ENCODE measurements around the gene HGS.

The HGS gene

DNA sequence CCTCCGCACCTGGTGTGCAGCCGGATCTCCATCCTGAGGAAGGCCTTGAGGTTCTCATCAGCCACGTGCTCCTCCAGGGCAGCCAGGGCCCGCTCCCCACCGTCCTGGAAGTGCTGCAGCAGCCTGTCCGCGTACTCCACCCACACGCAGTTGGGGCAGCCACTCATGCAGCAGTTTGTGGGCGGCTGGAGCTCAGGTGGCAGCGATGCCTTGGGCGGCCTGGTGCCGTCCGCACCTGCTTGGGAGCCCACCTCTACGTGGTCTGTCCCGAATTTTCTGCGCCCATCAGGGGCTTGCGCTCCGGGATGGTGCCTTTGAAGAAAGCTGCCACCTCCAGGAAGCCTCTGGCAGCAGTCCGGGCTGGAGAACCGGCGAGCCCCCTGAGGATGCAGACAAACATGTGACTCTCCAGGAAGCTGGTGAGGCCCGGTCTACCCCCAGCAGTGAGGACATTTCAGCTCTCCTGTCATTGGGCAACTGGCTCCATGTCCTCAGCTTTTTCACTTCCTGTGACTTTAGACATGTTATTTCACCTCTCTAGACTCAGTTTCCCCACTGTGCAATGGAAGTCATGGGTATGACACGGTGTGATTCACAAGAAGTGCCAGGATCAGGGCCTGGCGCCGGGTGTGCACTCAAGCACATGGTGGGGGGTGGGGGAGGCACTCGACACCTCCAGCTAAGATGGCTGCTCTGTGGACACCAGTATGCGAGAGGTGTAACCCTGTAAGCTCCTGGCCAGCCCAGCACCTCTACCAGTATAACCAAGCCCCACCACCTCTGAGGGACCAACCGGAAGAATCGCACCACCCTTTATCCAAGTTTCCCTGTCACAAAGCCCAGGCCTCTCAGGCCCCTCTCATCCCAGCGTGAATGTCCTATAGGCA is 18.4 kb upstream of the HGS start:
- in situ Hi-C loops (cut with MboI; ENCODE audit: low sequenced_read_pairs, unreplicated experiment), result no loop called here

DNA sequence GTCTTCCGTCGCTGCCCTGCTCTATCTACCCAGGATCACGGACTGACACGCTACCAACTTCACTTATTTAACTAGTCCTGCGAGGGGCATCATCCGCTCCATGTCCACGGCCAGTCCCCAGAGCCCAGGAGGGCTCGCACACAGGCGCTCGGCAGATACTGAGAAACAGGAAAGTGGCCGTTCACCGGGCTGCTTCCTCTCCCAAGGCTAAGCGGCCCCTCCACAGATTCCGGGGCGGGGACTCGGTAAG is 17.8 kb upstream of the HGS start:
- TF ChIP-seq, protein P1, sequence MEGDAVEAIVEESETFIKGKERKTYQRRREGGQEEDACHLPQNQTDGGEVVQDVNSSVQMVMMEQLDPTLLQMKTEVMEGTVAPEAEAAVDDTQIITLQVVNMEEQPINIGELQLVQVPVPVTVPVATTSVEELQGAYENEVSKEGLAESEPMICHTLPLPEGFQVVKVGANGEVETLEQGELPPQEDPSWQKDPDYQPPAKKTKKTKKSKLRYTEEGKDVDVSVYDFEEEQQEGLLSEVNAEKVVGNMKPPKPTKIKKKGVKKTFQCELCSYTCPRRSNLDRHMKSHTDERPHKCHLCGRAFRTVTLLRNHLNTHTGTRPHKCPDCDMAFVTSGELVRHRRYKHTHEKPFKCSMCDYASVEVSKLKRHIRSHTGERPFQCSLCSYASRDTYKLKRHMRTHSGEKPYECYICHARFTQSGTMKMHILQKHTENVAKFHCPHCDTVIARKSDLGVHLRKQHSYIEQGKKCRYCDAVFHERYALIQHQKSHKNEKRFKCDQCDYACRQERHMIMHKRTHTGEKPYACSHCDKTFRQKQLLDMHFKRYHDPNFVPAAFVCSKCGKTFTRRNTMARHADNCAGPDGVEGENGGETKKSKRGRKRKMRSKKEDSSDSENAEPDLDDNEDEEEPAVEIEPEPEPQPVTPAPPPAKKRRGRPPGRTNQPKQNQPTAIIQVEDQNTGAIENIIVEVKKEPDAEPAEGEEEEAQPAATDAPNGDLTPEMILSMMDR (IDR thresholded peaks at IDR 0.05; ENCODE audit: borderline replicate concordance, control extremely low read depth, extremely low read depth, insufficient read depth, missing control alignments), result no peak
- DNase-seq (ENCODE audit: low spot score), result no peak
- in situ Hi-C loops (cut with MboI; ENCODE audit: low sequenced_read_pairs, unreplicated experiment), result no loop called here

More for the DNA sequence above, 18.4 kb upstream of the HGS start:
- TF ChIP-seq, protein P1 (IDR thresholded peaks at IDR 0.05; ENCODE audit: borderline replicate concordance, control extremely low read depth, extremely low read depth, insufficient read depth, missing control alignments), result no peak
- DNase-seq (ENCODE audit: low spot score), result peak; percentile 76

DNA sequence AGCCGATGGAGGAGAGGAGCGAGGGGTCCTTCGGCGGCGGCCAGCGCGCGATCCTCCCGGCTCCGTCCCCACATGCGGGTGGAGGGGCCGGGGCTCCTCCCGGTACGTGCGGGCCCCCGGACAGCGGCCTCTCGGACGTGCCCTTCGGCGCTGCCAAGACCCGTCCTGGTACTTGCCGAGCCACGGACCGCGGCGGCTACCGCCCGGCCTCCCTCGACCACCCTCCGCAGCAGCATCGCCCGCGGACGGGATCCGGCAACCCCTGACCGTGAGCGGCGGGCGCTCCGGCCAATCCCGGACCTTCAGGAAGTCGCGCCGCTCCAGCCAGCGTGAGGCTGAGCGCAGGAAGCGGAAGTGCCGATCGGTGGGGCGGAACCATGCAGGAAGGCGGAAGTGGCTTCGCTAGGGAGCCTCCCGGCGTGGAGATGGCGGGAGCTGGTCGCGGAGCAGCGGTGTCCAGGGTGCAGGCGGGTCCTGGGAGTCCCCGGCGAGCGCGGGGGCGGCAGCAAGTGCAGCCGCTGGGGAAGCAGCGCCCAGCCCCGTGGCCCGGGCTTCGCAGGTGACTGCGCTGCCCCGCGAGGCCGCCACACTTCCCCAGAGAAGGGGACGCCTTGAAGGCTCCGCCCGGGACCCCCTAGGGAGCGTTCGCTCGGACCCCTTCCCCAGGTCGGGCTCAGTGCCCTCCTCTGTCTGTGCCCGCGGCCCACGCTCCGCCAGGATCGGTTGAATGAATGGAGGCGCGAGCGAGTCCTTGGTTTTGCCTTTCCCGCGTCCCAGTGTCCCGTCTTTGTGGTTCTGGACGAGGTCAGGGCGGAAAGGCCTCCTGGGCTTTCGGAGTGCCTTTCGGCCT is 17.2 kb upstream of the HGS start, which contains the start of the genes CCDC137 and OXLD1:
TSS of gene CCDC137 (plus strand) at position 396 of the 850 bp plus-strand sequence. CDS start at position 426, 30 bp downstream.
TSS of gene OXLD1 (minus strand) at position 264 of the 850 bp plus-strand sequence. CDS start at position 236, 28 bp downstream.
- TF ChIP-seq, protein P1 (IDR thresholded peaks at IDR 0.05; ENCODE audit: borderline replicate concordance, control extremely low read depth, extremely low read depth, insufficient read depth, missing control alignments), result no peak
- in situ Hi-C loops (cut with MboI; ENCODE audit: low sequenced_read_pairs, unreplicated experiment), result no loop called here
- peak; percentile 98 for DNase-seq (ENCODE audit: low spot score)

DNA sequence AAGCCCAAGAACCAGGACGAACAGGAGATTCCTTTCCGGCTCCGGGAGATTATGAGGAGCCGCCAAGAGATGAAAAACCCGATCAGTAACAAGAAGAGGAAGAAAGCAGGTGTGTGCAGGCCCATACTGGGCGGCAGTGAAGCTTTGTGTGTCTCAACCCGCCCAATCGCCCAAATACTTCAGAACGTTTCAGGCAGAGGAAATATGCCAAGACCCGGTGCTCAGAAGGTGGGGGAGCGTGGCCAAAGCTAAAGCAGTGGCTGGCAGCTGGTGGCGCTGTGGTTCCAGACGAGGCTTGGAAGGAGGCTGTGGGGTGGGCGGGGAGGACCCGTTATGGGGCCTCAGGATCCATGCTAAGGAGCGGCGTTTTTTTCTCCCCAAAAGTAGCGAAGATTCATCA is 16.1 kb upstream of the HGS start:
- TF ChIP-seq, protein P1 (IDR thresholded peaks at IDR 0.05; ENCODE audit: borderline replicate concordance, control extremely low read depth, extremely low read depth, insufficient read depth, missing control alignments), result no peak
- in situ Hi-C loops (cut with MboI; ENCODE audit: low sequenced_read_pairs, unreplicated experiment), result no loop called here
- DNase-seq (ENCODE audit: low spot score), result no peak

DNA sequence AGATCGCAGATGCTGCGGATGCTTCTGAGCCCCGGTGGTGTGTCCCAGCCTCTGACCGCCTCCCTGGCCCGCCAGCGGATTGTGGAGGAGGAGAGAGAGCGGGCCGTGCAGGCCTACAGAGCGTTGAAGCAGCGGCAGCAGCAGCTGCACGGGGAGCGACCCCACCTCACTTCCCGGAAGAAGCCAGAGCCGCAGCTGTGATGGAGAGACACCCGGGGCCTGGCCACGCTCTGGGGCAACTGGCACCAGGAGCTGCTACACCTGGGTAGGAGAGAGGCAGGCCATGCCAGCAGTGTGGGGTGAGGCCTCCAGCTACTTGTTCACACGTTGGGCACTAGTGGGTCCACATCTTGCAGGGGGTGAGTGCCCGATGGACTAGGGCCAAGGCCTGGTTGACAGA is 11.3 kb upstream of the HGS start:
- TF ChIP-seq, protein P1 (IDR thresholded peaks at IDR 0.05; ENCODE audit: borderline replicate concordance, control extremely low read depth, extremely low read depth, insufficient read depth, missing control alignments), result no peak
- no peak for DNase-seq (ENCODE audit: low spot score)
- in situ Hi-C loops (cut with MboI; ENCODE audit: low sequenced_read_pairs, unreplicated experiment), result no loop called here

DNA sequence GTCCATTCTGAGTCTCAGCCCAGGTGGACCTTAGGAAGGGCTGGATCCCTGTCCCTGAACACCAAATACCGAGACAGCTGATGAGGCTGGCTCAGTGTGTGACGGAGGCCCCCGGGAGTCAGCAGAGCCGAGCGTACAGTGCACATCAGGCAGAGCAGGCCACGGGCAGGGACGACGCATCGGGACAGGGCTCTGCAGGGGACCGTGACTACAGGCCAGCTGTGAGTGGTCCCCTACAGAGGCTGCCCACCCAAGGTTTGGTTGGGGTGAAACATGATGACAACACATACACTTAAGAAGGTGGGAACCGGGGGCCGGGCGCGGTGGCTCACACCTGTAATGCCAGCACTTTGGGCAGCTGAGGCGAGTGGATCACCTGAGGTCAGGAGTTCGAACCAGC is 10.9 kb upstream of the HGS start:
- in situ Hi-C loops (cut with MboI; ENCODE audit: low sequenced_read_pairs, unreplicated experiment), result no loop called here
- DNase-seq (ENCODE audit: low spot score), result no peak
- TF ChIP-seq, protein P1 (IDR thresholded peaks at IDR 0.05; ENCODE audit: borderline replicate concordance, control extremely low read depth, extremely low read depth, insufficient read depth, missing control alignments), result no peak

Data from GM13976 (cell line).